K562 (cell line): ENCODE measurements around the gene SLC19A1. TPM values are rescaled to one million over a fixed set of nuclear protein-coding genes. Genes with fewer than 3 reads are reported as not detected.

Experiments
- ATAC-seq: fragments of 200-7000 bp; cut with Tn5 transposase; 3 replicates; pipeline ENCODE4 v1.9.1; 2020; ENCODE audit warnings: moderate library complexity
- BruUV-seq: library from RNA; stranded (reverse); fragments of 400-500 nt; replicated peaks from 2 replicates; lab custom pipeline; 2021; lab: Mats Ljungman, UMichigan
- CTCF ChIA-PET: fragments of 300-600 bp; formaldehyde crosslinking; extraction: SDS; loops from one replicate; lab custom pipeline; 2021; ENCODE audit warnings: low intra/inter-chr PET ratio; lab: Yijun Ruan, JAX
- POLR2A ChIA-PET: fragments of 300-600, 350-650 bp; sonication (Branson Sonifier 250); formaldehyde crosslinking; extraction: SDS; loops from one replicate; lab custom pipeline; 2021; ENCODE audit warnings: antibody characterized with exemption, inconsistent platforms; lab: Yijun Ruan, JAX
- DNase-seq, 4 experiments: peaks; one replicate each; pipeline versions ENCODE4 v3.0.0 to v3.0.0-alpha.2; 2011 to 2018; ENCODE audit warnings: low spot score in 3 of 4, mixed read lengths in 3 of 4; ENCODE audit errors: extremely low read depth in 1 of 4
- FAIRE-seq: peaks from 2 replicates; lab custom pipeline; 2011; peaks lifted over from hg19 to GRCh38; lab: Jason Lieb, UNC
- H2AFZ ChIP-seq: 2 replicates; pipeline ENCODE4 v1.6.0; 2011; ENCODE audit warnings: low read depth, low read length, control low read depth, inconsistent platforms
- H3K27ac ChIP-seq: fragments of 200-600 bp; 3 replicates; pipeline ENCODE4 v1.8.0; 2011; ENCODE audit warnings: low read depth, mild to moderate bottlenecking, control low read depth, inconsistent platforms, low read length, moderate library complexity, mixed read lengths; ENCODE audit errors: extremely low read depth
- H3K27me3 ChIP-seq, 2 experiments: fragments of 300-600 bp in 1 of 2; 2 replicates in 1 of 2; 3 replicates in 1 of 2; pipeline versions ENCODE4 v1.6.0 to v1.8.0; 2011; ENCODE audit warnings: inconsistent platforms in 2 of 2, low read length in 2 of 2, mild to moderate bottlenecking in 1 of 2, mixed read lengths in 1 of 2, moderate library complexity in 1 of 2; ENCODE audit not compliant: control insufficient read depth in 2 of 2, insufficient read depth in 2 of 2
- H3K36me3 ChIP-seq: fragments of 300-600 bp; 3 replicates; pipeline ENCODE4 v1.8.0; 2011; ENCODE audit warnings: mild to moderate bottlenecking, low read length, inconsistent platforms; ENCODE audit not compliant: control insufficient read depth, insufficient read depth
- H3K4me1 ChIP-seq, 2 experiments: fragments of 200-600 bp in 1 of 2; replicated peaks in 1 of 2; 2 replicates in 1 of 2; 3 replicates in 1 of 2; pipeline versions ENCODE4 v1.5.1 to v1.8.0; 2011; ENCODE audit warnings: inconsistent platforms in 2 of 2, low read length in 2 of 2, mild to moderate bottlenecking in 1 of 2, mixed read lengths in 1 of 2, moderate library complexity in 1 of 2; ENCODE audit not compliant: control insufficient read depth in 2 of 2, insufficient read depth in 2 of 2
- H3K4me2 ChIP-seq: 2 replicates; pipeline ENCODE4 v1.6.1; 2011; ENCODE audit warnings: low read length, control low read depth, inconsistent platforms, mixed read lengths; ENCODE audit not compliant: insufficient read depth
- H3K4me3 ChIP-seq: fragments of 200-600 bp; sonication (generic), shearing (Covaris generic); 2 replicates; pipeline ENCODE4 v1.5.1; 2016; ENCODE audit warnings: control low read depth, inconsistent platforms
- H3K79me2 ChIP-seq: fragments of 200-600 bp; 3 replicates; pipeline ENCODE4 v1.8.0; 2011; ENCODE audit warnings: low read length, inconsistent platforms; ENCODE audit not compliant: control insufficient read depth, insufficient read depth
- H3K9ac ChIP-seq, 2 experiments: 2 replicates each; pipeline versions ENCODE4 v1.6.0 to v1.6.1; 2011; ENCODE audit warnings: low read depth in 2 of 2, low read length in 2 of 2, control low read depth in 1 of 2, inconsistent platforms in 1 of 2, mild to moderate bottlenecking in 1 of 2, mixed read lengths in 1 of 2; ENCODE audit not compliant: insufficient read depth in 1 of 2
- H3K9me1 ChIP-seq: one replicate; pipeline ENCODE4 v1.6.0; 2011; ENCODE audit warnings: inconsistent platforms, mild to moderate bottlenecking, low read length, moderate library complexity; ENCODE audit not compliant: control insufficient read depth, insufficient read depth
- H3K9me3 ChIP-seq: replicated peaks from 2 replicates; pipeline ENCODE4 v1.5.1; 2011; ENCODE audit warnings: low read depth, low read length, inconsistent platforms; ENCODE audit not compliant: control insufficient read depth, insufficient read depth
- H4K20me1 ChIP-seq: replicated peaks from 2 replicates; pipeline ENCODE4 v1.6.1; 2011; ENCODE audit warnings: low read length, inconsistent platforms, mixed read lengths; ENCODE audit not compliant: control insufficient read depth, insufficient read depth
- ATF6 ChIP-seq: sonication (generic); formaldehyde crosslinking; IDR thresholded peaks from 2 replicates; pipeline ENCODE4 v1.4.0; 2020; ENCODE audit warnings: mild to moderate bottlenecking, missing genetic modification reagents
- CHD1 ChIP-seq: fragments of 200-600 bp; sonication (generic); IDR thresholded peaks from one replicate; pipeline ENCODE4 v1.6.1; 2012; ENCODE audit warnings: mild to moderate bottlenecking, moderate library complexity, low read length, inconsistent platforms
- EP300 ChIP-seq: IDR thresholded peaks from 2 replicates; pipeline ENCODE4 v1.6.1; 2012; ENCODE audit warnings: low read length, improper control_type of control experiment
- KLF1 ChIP-seq: fragments of 450-650 bp; IDR thresholded peaks from 2 replicates; pipeline ENCODE4 v1.6.1; 2016; ENCODE audit warnings: missing genetic modification characterization, missing compliant biosample characterization
- LCOR ChIP-seq: sonication (generic); formaldehyde crosslinking; IDR thresholded peaks from 2 replicates; pipeline ENCODE4 v1.8.0; 2022; ENCODE audit warnings: mild to moderate bottlenecking, missing genetic modification reagents
- MEF2A ChIP-seq: IDR thresholded peaks from 2 replicates; pipeline ENCODE4 v1.6.1; 2011; ENCODE audit warnings: low read depth, mild to moderate bottlenecking, low read length, moderate library complexity; ENCODE audit not compliant: control insufficient read depth
- NR2C2 ChIP-seq, 2 experiments: fragments of 200-800 bp in 1 of 2; sonication (Bioruptor generic) in 1 of 2; sonication (generic) in 1 of 2; formaldehyde crosslinking in 1 of 2; IDR thresholded peaks; 2 replicates each; pipeline versions ENCODE4 v1.6.1 to v1.8.0; 2016 to 2022; ENCODE audit warnings: mild to moderate bottlenecking in 1 of 2, missing compliant biosample characterization in 1 of 2, missing genetic modification characterization in 1 of 2, missing genetic modification reagents in 1 of 2
- PCBP2 ChIP-seq: fragments of 200-400 bp; formaldehyde crosslinking; IDR thresholded peaks from 2 replicates; pipeline ENCODE4 v1.6.1; 2018; ENCODE audit warnings: low read length, low read depth, mild to moderate bottlenecking, moderate library complexity; ENCODE audit not compliant: poor library complexity, severe bottlenecking
- POLR2H ChIP-seq: IDR thresholded peaks from 2 replicates; pipeline ENCODE4 v1.6.1; 2016; ENCODE audit warnings: missing genetic modification characterization, low read depth, mild to moderate bottlenecking, control low read depth, missing compliant biosample characterization, moderate library complexity
- RBFOX2 ChIP-seq: fragments of 200-400 bp; formaldehyde crosslinking; IDR thresholded peaks from 2 replicates; pipeline ENCODE4 v1.6.1; 2017; ENCODE audit warnings: low read depth, mild to moderate bottlenecking, low read length, moderate library complexity
- TSC22D4 ChIP-seq: fragments of 450-650 bp; IDR thresholded peaks from 2 replicates; pipeline ENCODE4 v1.6.1; 2016; ENCODE audit warnings: missing genetic modification characterization, missing biosample characterization, control low read depth
- ZC3H11A ChIP-seq: IDR thresholded peaks from 2 replicates; pipeline ENCODE4 v1.6.1; 2012; ENCODE audit warnings: low read depth, low read length, improper control_type of control experiment
- ZNF175 ChIP-seq: fragments of 200-800 bp; sonication (Bioruptor generic); IDR thresholded peaks from 2 replicates; pipeline ENCODE4 v1.6.1; 2016; ENCODE audit warnings: low read depth, mild to moderate bottlenecking, missing genetic modification characterization, missing compliant biosample characterization
- ZNF23 ChIP-seq: fragments of 250-450 bp; sonication (Bioruptor Pico); IDR thresholded peaks from 2 replicates; pipeline ENCODE4 v1.4.0; 2020; ENCODE audit warnings: mild to moderate bottlenecking
- ZNF77 ChIP-seq: fragments of 250-450 bp; sonication (Bioruptor Pico); IDR thresholded peaks from 2 replicates; pipeline ENCODE4 v1.5.0; 2020
- WGBS: fragments of 100-300 bp; shearing (Covaris generic); methylation state at CpG from one replicate; pipeline ENCODE4 v1.1.6; 2016; ENCODE audit warnings: low coverage, mixed read lengths; ENCODE audit not compliant: insufficient coverage; ENCODE audit errors: missing lambda C conversion rate; 5-methylcytosine and 5-hydroxymethylcytosine counted together
- in situ Hi-C: fragments of 300-500 bp; cut with MboI; formaldehyde crosslinking; loops from 4 replicates; pipeline ENCODE4 v1.15.0; 2018; ENCODE audit warnings: inconsistent platforms, mixed read lengths
- intact Hi-C: fragments of 100-400 bp; cut with micrococcal nuclease; formaldehyde crosslinking; loops from 2 replicates; pipeline ENCODE4 v1.14.2; 2022
- polyA plus RNA-seq, 8 experiments: library from polyadenylated mRNA; depleted of rRNA in 4 of 8; stranded (reverse) in 5 of 8; unstranded in 3 of 8; fragments of >200 nt; fragmentation: Nextera tagmentation in 2 of 8; fragmentation: Illumina TruSeq in 1 of 8; extraction: Ambion mirVana in 2 of 8; extraction: Trizol in 1 of 8; gene quantifications; 2 replicates each; pipeline versions ENCODE4 v1.2.1 to v1.2.3, GENCODE V29; 2011 to 2014; ENCODE audit warnings: inconsistent platforms in 1 of 8, missing spikeins in 1 of 8
- total RNA-seq, 7 experiments: library from RNA; depleted of rRNA in 6 of 7; stranded (reverse); fragments of >200 nt in 6 of 7; fragmentation: Illumina TruSeq in 2 of 7; extraction: Trizol in 2 of 7; gene quantifications; 2 replicates each; pipeline versions ENCODE4 v1.2.1 to v1.2.3, GENCODE V29; 2011 to 2021; ENCODE audit warnings: low replicate concordance in 1 of 7
- TF ChIP-seq, protein P1 (sequence below): fragments of 250-450 bp; sonication (Bioruptor Pico); IDR thresholded peaks from 2 replicates; pipeline ENCODE4 v1.8.0; 2022; ENCODE audit warnings: inconsistent platforms

SLC19A1 gene
- total and polyA plus RNA-seq, 9 of the 15 experiments (the other 6 are each of a cell fraction or from before 2014, with no cell fraction given) = 0.65 to 88.7 (median 12.0) TPM

DNA sequence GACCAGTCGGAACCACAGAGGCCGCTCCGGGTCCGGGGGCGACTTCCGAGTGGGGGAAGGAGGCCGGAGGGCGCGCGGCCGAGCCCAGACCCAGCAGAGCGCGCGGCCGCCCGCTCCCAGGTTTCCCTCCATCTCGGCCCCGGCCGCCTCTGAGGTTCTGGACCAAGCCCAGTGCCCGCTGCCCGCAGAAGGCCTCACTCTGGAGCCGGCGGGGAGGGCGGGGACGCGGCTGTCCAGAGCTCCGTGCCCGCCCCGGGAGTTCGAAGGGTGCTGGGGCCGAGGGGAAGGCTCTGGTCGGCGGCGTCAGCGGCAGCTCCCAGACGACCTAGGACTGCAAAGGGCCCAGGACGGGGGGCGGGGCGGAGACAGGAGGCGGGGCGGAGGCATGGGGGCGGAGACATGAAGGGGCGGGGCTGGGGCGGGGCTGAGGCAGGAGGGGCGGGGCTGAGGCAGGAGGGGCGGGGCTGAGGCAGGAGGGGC is 48.0 kb upstream of the SLC19A1 start (continued):
- TF ChIP-seq, protein P1, sequence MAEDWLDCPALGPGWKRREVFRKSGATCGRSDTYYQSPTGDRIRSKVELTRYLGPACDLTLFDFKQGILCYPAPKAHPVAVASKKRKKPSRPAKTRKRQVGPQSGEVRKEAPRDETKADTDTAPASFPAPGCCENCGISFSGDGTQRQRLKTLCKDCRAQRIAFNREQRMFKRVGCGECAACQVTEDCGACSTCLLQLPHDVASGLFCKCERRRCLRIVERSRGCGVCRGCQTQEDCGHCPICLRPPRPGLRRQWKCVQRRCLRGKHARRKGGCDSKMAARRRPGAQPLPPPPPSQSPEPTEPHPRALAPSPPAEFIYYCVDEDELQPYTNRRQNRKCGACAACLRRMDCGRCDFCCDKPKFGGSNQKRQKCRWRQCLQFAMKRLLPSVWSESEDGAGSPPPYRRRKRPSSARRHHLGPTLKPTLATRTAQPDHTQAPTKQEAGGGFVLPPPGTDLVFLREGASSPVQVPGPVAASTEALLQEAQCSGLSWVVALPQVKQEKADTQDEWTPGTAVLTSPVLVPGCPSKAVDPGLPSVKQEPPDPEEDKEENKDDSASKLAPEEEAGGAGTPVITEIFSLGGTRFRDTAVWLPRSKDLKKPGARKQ (CRISPR knock-in tag) = peak; percentile 53; the same call in 1 of the 2 replicates
- peak; percentile 65 for TF ChIP-seq RBFOX2

DNA sequence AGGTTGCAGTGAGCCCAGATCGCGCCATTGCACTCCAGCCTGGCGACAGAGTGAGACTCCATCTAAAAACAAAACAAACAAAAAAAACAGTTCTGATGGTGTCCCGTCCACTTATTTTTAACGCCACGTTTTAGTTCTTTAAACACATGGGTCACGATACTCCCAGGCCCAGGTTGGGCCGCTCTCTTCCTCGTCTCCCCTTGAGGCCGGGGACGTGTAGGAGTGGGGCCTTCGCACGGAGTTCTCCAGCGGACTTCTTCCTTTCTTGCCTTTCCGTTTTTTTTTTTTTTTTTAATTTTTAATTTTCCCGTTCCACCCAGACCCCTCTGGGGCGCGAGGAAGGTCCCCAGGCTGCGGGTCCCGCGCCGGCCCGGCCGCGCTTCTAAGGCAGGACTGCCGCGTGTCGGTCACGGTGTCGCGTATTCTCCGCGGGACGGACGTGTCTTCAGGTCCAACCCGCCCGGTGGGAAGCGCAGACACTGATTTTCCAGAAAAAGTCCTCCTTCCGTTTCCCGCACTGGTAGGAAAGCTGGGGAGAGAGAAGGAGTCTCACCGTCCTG is 47.5 kb upstream of the SLC19A1 start:
- DNase-seq (no peak), ATAC-seq (no peak), FAIRE-seq (no peak)
- ChIA-PET POLR2A (interaction anchor here (1.0 kb wide), 1 partner anchor 34 kb away, joined by 4 read pairs; no protein-coding TSS in a partner anchor), CTCF (no interaction called here)
- peaks cover 23 to 37% of the 10 kb centered on the region in 2 experiments for H3K4me1 ChIP-seq
- peaks cover 6% of the 10 kb centered on the region for H3K9me1 ChIP-seq
- BruUV-seq = TSS peak; percentile 77
- H3K36me3 ChIP-seq = peaks cover under 1% of the 10 kb centered on the region; the same call in 2 of the 3 replicates
- H3K9me3 ChIP-seq = peaks cover 12% of the 10 kb centered on the region; the same call in 1 of the 2 replicates
- H3K9ac ChIP-seq = peak overlapping the region; percentile 34 to 70; a peak in 3 of 4 replicates
- H3K4me2 ChIP-seq = peak overlapping the region; percentile 68
- no peaks in the 10 kb centered on the region; the same call in 1 of the 2 replicates for H4K20me1 ChIP-seq
- H3K27me3 ChIP-seq = peaks cover 0 to 4% of the 10 kb centered on the region in 2 experiments; a peak in 2 of 5 replicates
- intact Hi-C loops (loop anchor here (5.0 kb wide), 2 partner anchors 227 to 297 kb away; no protein-coding TSS in a partner anchor), in situ Hi-C loops (no loop called here)
- 85% methylated on average over 32 of the region's 41 CpGs for WGBS
- H3K4me3 ChIP-seq = peak overlapping the region; percentile 53
- peaks cover 13% of the 10 kb centered on the region for H3K79me2 ChIP-seq
- H2AFZ ChIP-seq = peak overlapping the region; percentile 89
- H3K27ac ChIP-seq = no peak overlapping the region
- no peak for TF ChIP-seq MEF2A
- no peak for TF ChIP-seq TSC22D4
- no peak for TF ChIP-seq LCOR (CRISPR knock-in tag)
- no peak for TF ChIP-seq PCBP2
- no peak for TF ChIP-seq ATF6
- no peak for TF ChIP-seq ZNF77 (CRISPR knock-in tag)
- no peak for TF ChIP-seq KLF1 (tag)
- no peak for TF ChIP-seq POLR2H
- TF ChIP-seq CHD1 = no peak
- TF ChIP-seq NR2C2 (CRISPR knock-in tag; IDR thresholded peaks at IDR 0.05) = no peak
- TF ChIP-seq NR2C2 (tag; IDR thresholded peaks at IDR 0.05) = no peak
- TF ChIP-seq ZNF23 (CRISPR knock-in tag) = no peak
- TF ChIP-seq ZNF175 (CRISPR knock-in tag) = no peak
- no peak for TF ChIP-seq EP300
- no peak for TF ChIP-seq ZC3H11A
